ENCODE data around the gene KIRREL2.
"Not testable (repeated sequence)": the region's sequence is repeated elsewhere in the genome, so short reads cannot be mapped to it uniquely, and the experiment has no call there.

The KIRREL2 gene

DNA sequence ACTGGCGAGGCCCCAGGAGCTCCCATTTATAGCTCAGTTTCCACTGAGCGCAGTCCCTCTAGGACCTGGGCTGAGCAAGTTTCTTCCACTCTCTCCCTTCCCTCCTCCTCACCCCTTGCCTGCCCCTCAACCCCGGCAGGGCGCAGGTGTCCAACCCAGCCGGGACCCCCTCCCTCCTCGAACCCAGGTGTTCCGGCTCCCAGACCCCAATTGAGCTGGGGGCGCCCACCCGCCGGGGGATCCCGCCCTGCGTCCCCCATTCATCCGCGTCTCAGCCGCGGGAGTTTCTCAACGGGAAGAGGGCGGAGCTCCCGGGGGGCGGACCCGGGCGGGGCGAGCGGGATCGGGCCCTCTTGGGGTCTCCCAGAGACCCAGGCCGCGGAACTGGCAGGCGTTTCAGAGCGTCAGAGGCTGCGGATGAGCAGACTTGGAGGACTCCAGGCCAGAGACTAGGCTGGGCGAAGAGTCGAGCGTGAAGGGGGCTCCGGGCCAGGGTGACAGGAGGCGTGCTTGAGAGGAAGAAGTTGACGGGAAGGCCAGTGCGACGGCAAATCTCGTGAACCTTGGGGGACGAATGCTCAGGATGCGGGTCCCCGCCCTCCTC, at the start of gene KIRREL2:
Gene KIRREL2, plus strand, starts transcription at position 366 of the 604 bp plus-strand sequence. Its CDS starts 209 bp downstream, at position 575.
- peak in 8 of 56 donors; percentile 1 to 64 (median 30) for DNase-seq

GRCh38 chr19:35807633-35808032, 49.1 kb upstream of the KIRREL2 start:
- no peak for DNase-seq

DNA sequence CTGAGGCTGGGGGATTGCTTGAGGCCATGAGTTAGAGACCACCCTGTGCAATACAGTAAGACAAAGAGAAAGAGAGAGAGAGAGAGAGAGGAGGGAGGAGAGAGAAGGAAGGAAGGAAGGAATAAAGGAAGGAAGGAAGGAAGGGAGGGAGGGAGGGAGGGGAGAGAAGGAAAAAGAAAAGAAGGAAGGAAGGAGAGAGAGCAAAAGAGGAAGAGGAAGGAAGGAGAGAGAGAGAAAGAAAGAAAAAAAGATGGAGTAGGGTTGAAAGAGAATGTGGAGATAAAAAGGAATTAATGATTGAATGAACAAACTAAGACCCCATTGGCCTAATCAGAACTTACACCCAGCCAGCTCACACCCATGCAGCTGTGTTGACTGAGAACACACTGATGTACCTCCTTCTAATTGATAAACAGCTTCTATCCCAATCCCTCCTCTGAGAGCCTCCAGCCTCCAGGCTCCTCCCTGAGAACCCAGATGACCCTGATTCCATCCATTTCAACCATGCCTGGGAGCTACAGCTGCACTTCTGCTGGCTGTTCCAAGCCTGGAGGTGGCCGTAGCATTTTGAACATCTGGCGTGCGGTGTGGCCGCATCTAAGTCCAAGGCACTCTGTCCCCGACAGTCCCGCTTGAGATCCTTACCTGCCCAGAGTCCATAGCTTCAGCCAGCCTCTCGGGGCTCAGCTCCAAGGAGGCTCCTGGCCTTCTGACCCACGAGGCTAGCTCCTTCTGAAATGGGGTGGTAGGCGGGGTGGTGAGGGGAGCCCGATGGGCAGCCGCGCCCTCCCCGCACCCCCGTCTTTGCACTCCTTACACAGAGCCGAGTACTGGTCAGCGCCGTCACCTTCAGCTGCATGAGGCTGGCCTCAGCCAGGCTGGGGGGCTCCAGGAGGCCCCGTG, 45.1 kb upstream of the KIRREL2 start:
- DNase-seq = no peak

GRCh38 chr19:35812220-35813042, 44.3 kb upstream of the KIRREL2 start, which contains the start of gene PRODH2:
Gene PRODH2, minus strand, starts transcription at chr19:35812845. Its CDS starts 40 bp downstream, at chr19:35812805.
- DNase-seq = no peak

DNA sequence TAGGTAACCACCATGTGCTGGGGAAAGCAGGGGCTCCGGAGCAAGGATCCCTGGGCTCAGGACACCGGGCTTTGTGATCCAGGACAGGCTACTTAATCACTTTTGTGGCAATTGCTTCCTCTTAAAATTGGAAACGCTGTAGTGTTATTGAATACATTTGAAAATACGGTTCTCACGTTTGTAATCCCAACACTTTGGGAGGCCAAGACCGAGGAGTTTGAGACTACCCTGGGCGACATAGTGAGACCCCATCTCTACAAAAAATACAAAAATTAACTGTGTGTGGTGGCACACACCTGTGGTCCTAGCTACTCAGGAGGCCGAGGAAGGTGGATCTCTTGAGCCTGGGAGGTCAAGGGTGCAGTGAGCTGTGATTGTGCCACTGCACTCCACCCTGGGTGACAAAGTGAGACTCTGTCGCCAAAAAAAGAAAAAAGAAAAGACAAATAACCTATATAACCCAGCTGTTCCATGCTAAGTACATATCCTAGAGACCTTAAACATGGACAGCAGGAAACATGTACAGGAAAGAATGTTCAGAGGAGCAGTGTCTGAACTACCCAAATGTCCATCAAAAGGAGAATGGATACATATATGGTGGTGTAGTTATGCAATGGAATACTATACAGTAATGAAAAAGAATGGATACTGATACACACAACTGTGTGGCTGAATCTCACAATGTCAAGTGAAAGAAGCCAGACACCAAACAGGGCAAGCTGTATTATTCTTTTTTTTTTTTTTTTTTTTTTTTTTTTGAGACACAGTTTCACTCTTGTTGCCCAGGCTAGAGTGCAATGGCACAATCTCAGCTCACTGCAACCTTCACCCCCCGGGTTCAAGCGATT, 43.4 kb upstream of the KIRREL2 start:
- DNase-seq = no peak

- DNase-seq = no peak
Observed at GRCh38 chr19:35816262-35816661, 40.4 kb upstream of the KIRREL2 start.

- DNase-seq = no peak
Observed at GRCh38 chr19:35816846-35817245, 39.9 kb upstream of the KIRREL2 start.

- DNase-seq = no peak
Observed at GRCh38 chr19:35818445-35818844, 38.3 kb upstream of the KIRREL2 start.

- no peak for DNase-seq
Observed at GRCh38 chr19:35822579-35822978, 34.1 kb upstream of the KIRREL2 start.

DNA sequence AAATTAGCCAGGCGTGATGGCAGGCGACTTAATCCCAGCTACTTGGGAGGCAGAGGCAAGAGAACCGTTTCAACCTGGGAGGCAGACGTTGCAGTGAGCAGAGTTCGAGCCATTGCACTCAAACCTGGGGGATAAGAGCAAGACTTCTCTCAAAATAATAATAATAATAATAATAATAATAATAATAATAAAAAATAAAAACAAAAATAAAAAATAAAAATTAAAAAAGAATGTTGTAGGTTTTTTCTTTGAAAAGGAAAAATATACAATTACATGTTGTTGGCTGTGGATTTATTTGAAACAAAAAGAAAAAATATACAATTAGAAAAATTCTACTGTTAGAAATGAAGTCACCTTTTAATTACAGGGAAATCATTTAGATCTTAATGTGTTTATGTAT, 32.6 kb upstream of the KIRREL2 start:
- no peak for DNase-seq

- peak in 26 of 56 donors; percentile 0 to 61 (median 18) for DNase-seq
Observed at GRCh38 chr19:35828692-35829301, 27.9 kb upstream of the KIRREL2 start.

GRCh38 chr19:35830986-35831385, 25.7 kb upstream of the KIRREL2 start:
- no peak for DNase-seq

DNA sequence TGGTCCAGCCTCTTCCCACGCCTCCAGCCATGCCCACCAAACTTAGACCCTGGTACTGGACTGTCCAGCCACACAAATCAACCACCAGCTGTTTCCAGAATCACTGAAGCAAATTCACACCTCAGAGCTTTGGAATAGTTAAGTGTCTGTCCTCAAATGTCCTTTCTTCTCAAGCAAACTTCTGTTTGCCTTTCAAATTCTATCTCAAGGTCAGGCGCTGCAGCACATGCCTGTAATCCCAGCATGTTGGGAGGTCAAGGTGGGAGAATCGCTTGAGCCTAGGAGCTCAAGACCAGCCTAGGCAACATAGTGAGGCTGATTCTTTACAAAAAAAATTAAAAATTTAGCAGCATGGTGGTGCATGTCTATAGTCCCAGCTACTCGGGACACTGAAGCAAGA, 24.7 kb upstream of the KIRREL2 start:
- DNase-seq = no peak

- DNase-seq = no peak
Observed at GRCh38 chr19:35833972-35834371, 22.7 kb upstream of the KIRREL2 start.

DNA sequence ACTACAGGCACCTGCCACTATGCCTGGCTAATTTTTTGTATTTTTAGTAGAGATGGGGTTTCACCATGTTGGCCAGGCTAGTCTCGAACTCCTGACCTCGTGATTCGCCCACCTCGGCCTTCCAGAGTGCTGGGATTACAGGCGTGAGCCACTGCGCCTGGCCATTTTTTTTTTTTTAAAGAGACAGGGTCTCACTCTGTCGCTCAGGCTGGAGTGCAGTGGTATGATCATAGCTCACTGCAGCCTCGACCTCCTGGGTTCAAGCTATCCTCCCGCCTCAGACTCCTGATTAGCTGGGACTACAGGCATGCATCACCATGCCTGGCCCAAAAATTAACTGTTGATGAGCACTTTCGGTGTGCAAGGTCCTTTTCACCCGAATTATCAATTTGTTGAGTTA, 20.6 kb upstream of the KIRREL2 start:
- not testable (repeated sequence) for DNase-seq

DNA sequence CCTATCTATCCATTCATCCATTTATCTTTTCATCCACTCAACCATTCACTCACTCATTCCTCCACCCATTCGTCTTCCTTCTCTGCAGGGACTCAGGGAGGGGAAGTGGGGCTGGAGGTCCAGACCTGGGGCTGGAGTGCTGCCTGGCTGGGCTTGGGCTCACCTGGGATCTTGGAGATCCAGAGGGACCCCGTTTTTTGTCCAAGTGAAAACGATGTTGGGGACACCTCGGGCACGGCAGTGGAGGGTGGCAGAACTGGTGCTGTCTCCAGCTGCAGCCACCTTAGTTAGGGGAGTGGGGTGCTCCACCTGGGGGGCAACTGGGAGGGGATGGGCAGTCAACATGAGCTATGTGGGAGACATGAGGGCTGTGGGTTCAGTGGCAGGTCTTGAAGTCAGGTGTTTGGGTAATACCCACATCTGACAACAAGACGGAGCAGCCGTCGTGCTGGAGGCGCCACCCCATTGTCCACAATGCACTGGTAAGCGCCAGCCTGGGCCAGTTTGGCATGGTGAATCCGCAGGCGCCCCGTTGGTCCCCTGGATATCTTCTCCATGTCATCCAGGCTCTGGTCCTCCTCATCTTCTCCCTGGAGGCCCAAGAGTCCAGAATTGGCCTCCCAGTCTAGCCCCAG, 14.6 kb upstream of the KIRREL2 start:
- no peak for DNase-seq

DNA sequence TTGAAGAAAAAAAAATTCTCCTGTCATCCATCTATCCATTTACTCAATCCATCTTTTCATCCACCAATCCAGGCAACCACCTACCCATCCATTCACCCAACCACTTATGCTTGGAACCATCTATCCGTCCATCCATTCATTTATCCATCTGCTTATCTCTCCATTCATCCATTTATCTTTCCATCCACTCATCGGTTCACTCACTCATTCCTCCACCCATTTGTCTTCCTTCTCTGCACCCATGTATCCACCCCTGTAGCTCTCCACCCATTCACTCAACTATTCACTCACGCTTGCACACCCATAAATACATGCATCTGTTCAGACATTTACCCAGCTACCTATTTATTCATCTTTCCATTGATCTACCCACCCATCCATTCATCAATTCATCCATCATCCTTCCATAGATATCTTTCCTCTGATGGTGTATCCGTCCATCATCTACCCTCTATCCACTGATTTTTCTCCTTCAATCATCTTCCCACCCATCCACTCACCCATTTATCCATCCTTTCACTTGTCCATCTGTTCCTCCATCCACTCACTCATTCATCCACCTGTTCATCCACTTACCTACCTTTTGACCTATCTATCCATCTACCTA, 13.9 kb upstream of the KIRREL2 start:
- DNase-seq = no peak

- DNase-seq = peak in 1 of 56 donors; percentile 21
Observed at GRCh38 chr19:35843676-35844481, 12.8 kb upstream of the KIRREL2 start.

Measured in nucleus accumbens (tissue), 56 donors.